HG02623 (cell line): ENCODE data around the gene CCDC51.
"Not testable (repeated sequence)": the region's sequence is repeated elsewhere in the genome, so short reads cannot be mapped to it uniquely, and the experiment has no call there.

Experiments used
- ATAC-seq: cut with Tn5 transposase; IDR thresholded peaks from one replicate; pipeline ENCODE4 v1.9.1; 2021; ENCODE audit warnings: moderate library complexity; ENCODE audit not compliant: unreplicated experiment

Gene CCDC51

DNA sequence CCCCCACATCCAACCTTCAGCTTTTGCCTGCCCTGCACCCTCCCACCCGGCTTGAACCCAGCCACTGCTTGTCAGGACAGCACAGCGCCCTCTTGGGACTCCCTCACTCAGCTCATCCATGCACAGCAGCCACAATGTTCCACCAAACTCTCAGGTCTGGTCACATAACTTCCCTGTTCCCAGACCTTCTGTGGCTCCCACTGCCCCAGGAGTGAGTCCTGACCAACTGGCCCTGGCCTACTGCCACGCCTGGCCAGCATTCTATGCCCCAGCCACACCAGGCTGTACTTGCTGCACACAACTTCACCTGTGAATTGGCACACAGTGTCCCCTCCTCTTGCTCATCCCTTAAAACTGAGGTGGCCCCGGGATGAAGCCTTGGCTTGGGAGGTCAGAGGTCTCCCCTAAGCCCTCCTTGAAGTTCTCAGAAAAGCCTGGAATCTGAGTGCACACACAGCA is 31.1 kb downstream of the CCDC51 start:
- no peak for ATAC-seq

DNA sequence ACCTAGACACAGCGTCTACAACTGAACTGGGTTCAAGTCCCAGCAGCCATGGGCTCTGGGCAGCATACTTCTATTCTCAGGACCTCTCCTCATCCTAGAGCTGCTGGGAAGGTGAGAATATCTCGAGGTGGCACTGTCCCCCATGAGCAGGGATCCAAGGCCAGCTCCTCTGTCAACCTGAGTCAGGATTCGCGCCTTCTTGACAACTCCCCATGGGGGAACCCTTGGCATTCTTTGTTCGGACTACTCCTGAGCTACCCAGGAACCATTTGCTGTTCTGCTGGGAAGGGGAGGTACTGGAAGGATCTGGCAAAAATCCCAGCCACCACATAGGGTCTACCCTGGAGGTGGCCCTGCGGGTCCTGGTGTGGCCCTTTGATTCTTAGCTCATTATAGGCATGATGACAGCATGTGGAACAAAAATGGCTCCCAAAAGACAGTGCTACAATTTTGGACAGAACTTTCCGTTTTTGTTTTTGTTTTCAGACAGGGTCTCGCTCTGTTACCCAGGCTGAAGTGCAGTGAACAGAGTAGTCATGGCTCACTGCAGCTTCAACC is 32.3 kb downstream of the CCDC51 start:
- no peak for ATAC-seq

- ATAC-seq, result no peak
Observed at GRCh38 chr3:48406443-48407431, 33.2 kb downstream of the CCDC51 start.

DNA sequence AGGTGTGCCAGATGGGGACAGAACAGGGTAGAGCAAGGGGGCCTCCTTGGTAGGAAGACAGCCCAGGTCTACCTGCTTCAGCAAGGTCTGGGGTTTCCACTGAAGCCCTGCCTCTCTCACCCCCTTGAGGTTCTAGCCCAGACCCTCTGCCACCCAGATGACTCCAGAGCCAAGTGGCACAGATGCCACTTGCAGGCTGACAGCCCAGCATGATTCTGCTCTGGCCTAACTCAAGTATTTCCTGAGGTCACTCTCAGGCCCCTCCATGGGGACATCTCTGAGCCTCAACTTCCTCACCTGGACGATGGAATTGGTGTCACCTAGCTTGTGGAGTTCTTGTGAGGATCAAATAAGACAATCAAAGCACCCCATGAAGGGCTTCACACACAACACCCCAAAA is 33.9 kb downstream of the CCDC51 start:
- no peak for ATAC-seq

GRCh38 chr3:48405343-48405881 is 34.5 kb downstream of the CCDC51 start:
- no peak for ATAC-seq

- no peak for ATAC-seq
Observed at GRCh38 chr3:48404440-48405342, 35.2 kb downstream of the CCDC51 start.

DNA sequence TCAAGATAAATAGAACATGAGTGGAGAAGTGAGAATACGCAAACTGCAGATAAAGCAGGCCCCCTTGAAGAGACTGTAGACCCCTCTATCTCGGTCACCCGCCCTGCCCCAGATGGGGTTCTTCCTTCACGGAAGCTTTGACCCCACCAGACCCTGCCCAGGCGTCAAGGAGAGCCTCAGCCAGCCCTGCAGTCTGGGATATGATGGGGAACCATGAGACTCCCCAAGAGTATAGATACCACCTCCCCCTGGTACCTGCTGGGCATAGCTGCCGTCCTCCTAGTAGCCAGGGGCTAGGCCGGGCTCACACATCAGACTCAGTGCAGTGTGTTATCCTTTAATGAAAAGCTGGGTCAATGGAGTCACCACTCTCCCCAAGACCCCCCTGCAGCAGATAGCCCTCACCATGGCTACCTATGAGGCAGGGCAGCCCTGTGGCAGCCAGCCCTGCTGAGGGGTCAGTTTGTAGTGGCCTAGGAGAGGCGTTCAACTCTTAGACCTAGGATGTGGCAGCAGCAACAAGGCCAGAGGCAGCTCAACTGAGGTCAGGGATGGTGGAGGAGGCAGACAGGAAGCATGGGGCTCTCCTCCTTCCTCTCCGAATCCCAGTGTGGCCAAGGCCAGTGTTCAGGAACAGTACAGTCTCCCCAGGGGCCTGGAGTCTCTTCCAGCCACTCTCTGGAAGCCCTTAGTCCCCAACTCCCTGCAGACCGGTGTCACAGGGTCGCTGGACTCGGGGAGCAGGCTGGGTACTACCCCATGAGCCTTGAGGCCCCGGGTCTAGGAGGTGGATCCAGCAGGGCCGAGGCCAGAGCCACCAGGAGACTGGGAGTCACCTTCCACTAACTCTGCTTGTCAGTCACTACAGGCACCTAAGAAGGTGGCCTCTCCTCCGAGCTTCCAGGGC is 36.1 kb downstream of the CCDC51 start:
- no peak for ATAC-seq

GRCh38 chr3:48402907-48403306 is 37.0 kb downstream of the CCDC51 start:
- no peak for ATAC-seq

GRCh38 chr3:48402281-48402732 is 37.6 kb downstream of the CCDC51 start:
- ATAC-seq, result no peak

DNA sequence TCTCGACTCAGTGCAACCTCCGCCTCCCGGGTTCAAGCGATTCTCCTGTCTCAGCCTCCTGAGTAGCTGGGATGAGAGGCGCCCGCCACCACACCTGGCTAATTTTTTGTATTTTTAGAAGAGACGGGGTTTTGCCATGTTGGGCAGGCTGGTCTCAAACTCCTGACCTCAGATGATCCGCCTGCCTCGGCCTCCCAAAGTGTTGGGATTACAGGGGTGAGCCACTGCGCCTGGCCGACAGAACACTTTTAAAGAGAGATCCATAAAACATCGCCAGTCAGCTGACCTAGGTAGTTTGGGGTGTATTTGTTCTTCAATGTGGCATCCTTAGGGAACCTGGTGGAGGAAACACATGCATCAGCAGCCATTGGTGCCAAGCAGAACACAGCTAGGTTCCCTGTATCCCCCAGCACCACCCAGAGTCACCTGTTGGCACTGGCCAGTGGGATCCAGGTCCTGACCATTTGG is 38.5 kb downstream of the CCDC51 start:
- ATAC-seq, result not testable (repeated sequence)

GRCh38 chr3:48400824-48401433 is 39.0 kb downstream of the CCDC51 start:
- ATAC-seq, result no peak

GRCh38 chr3:48399387-48400172 is 40.3 kb downstream of the CCDC51 start:
- no peak for ATAC-seq

DNA sequence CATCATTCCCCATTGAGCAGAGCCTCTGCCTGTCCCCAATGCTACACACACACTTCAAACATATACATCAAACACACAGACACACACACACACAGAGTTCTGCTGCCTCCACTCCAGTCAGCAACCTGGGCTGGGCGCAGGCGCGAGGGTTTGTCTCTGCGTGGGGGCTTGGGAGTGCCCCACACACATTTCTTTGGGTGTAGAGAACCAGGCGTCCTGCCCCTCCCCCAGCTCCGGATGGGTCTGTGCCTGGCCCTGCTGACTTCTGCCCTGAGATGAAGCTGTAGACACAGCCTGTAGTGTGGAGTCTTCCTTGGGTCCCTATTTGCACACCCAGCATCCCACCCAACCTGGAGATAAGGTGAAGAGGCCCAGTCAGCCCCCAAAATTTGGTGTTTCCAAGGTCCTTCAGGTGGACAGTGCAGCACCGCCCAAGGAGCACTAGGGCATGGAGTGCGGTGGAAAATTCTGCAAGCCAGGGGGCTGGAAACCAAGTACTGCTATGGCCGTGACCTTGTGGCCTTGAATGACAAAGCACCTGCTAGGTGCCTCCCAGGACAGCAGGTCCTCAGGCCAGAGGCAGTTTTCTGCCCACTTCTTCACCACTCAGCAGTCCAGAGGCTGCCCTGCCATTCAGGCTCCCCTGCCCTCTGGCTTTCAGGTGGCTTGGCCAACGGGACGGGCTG is 41.1 kb downstream of the CCDC51 start:
- no peak for ATAC-seq

DNA sequence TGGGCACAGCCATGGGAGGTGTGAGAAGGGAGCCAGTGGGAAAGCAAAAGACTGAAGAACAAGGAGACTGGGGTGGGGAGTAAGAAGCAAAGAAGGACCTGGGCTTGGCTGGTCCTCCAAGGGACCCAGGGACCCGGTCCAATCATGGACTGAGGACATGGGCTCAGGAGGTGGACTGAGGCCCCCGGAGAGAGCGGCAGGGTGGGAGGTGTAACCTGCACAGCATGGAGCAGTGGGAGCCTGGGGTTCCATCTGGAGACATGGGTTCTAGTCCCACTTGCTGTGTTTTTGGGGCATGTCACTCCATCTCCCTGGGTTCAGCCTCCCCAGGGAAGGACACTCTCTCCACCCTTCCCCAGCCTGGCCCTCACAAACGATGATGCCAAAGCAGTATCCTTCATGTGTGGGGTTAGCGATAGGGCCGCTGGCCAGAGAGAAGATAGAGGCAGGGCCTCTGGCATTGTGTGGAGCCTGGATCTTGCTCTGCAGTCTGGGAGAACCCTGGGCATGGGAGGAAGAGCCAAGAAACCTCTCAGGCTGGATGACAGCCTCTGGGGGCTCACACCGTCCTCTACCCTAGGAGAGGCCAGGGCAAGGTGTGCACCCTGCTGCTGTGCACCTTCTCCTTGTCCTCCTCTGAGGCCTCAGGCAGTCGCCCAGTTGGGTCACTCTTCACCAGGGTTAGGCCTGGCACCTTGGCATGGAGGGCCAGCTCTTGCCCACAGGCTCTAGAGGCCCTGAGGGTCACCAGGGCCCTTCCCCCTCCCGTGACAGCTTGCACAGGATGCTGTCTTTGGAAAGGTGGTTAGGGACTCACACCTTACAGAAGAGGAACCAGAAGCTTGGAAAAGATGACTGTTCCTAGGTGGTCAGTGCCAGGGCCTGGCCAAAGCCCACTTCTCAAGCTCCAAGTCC is 41.9 kb downstream of the CCDC51 start:
- ATAC-seq, result no peak

DNA sequence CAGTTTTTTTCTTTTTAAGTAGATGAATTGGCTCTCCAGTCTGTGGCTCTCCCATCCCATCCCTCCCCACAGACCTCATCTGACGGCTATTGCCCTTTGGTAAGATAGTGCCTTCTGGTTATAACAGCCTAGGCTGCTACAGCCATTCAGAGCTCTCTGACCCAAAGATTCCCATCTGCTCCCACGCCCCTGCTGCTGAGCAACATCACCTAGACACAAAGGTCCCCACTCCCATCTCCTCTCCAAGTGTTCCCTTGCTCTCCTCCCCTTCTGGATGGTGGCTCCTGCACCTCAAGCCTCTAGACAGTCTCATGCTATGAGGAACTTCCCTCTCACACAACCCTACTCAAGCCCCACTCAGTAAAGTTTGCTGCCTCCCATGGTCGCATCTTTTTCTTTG is 44.2 kb downstream of the CCDC51 start:
- ATAC-seq, result no peak

- ATAC-seq, result no peak
Observed at GRCh38 chr3:48394391-48394790, 45.5 kb downstream of the CCDC51 start.

DNA sequence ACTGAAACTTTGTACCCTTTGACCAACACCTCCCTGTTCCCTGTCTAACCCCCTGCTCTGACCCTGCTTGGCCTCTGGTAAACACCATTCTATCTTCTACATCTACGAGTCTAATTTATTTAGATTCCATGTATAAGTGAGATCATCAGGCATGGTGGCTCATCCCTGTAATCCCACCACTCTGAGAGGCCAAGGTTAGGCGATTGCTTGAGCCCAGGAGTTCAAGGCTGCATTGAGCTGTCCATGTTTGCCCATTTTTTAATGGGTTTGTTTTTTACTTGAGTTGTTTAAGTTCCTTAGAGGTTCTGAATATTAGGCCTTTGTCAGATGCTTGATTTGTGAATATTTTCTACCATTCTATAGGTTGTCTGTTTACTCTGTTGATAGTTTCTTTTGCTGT is 51.0 kb downstream of the CCDC51 start:
- no peak for ATAC-seq
